H4 (cell line): ENCODE data around the gene ATL1. TPM values are rescaled to one million over a fixed set of nuclear protein-coding genes. Genes with fewer than 3 reads are reported as not detected.
"Not testable (repeated sequence)": the region's sequence is repeated elsewhere in the genome, so short reads cannot be mapped to it uniquely, and the experiment has no call there.

Experiments
- DNase-seq: peaks from one replicate; pipeline ENCODE4 v3.0.0-alpha.2; 2015; ENCODE audit warnings: low spot score
- total RNA-seq: library from RNA; depleted of rRNA; stranded (reverse); fragments of >200 nt; shearing (Covaris generic); gene quantifications from 2 replicates; pipeline ENCODE4 v1.2.3, GENCODE V29; 2014

The ATL1 gene
- total RNA-seq, 1 experiment from 2014 or later = 9.3 TPM

- no peak for DNase-seq
Measured at GRCh38 chr14:50601394-50601793, 41.4 kb downstream of the ATL1 start.

- no peak for DNase-seq
Measured at GRCh38 chr14:50602035-50602434, 42.1 kb downstream of the ATL1 start.

- DNase-seq = no peak
Measured at GRCh38 chr14:50603565-50603964, 43.6 kb downstream of the ATL1 start.

- DNase-seq = no peak
Measured at GRCh38 chr14:50605766-50606165, 45.8 kb downstream of the ATL1 start.

- no peak for DNase-seq
Measured at GRCh38 chr14:50606468-50606867, 46.5 kb downstream of the ATL1 start.

- no peak for DNase-seq
Measured at GRCh38 chr14:50607181-50607580, 47.2 kb downstream of the ATL1 start.

- DNase-seq = no peak
Measured at GRCh38 chr14:50607761-50608160, 47.8 kb downstream of the ATL1 start.

- no peak for DNase-seq
Measured at GRCh38 chr14:50608302-50608851, 48.4 kb downstream of the ATL1 start.

GRCh38 chr14:50610465-50610864 is 50.5 kb downstream of the ATL1 start:
- DNase-seq = no peak

GRCh38 chr14:50612806-50613205 is 52.9 kb downstream of the ATL1 start:
- DNase-seq = no peak

- no peak for DNase-seq
Measured at GRCh38 chr14:50615056-50615455, 55.1 kb downstream of the ATL1 start.

GRCh38 chr14:50615552-50615951 is 55.6 kb downstream of the ATL1 start:
- DNase-seq = no peak

GRCh38 chr14:50616275-50616674 is 56.3 kb downstream of the ATL1 start:
- no peak for DNase-seq

GRCh38 chr14:50619569-50620141 is 59.7 kb downstream of the ATL1 start:
- peak; percentile 19 for DNase-seq

- DNase-seq = no peak
Measured at GRCh38 chr14:50620341-50620740, 60.4 kb downstream of the ATL1 start.

- no peak for DNase-seq
Measured at GRCh38 chr14:50622978-50623377, 63.0 kb downstream of the ATL1 start.

GRCh38 chr14:50624447-50624846 is 64.5 kb downstream of the ATL1 start:
- DNase-seq = no peak

- DNase-seq = not testable (repeated sequence)
Measured at GRCh38 chr14:50624947-50625346, 65.0 kb downstream of the ATL1 start.

GRCh38 chr14:50631408-50631821 is 71.5 kb downstream of the ATL1 start:
- no peak for DNase-seq

- DNase-seq = no peak
Measured at GRCh38 chr14:50633954-50634353, 74.0 kb downstream of the ATL1 start.

- no peak for DNase-seq
Measured at GRCh38 chr14:50635141-50635540, 75.2 kb downstream of the ATL1 start.

GRCh38 chr14:50647282-50647681 is 87.3 kb downstream of the ATL1 start:
- no peak for DNase-seq

- DNase-seq = no peak
Measured at GRCh38 chr14:50647753-50648152, 87.8 kb downstream of the ATL1 start.

GRCh38 chr14:50649691-50650090 is 89.7 kb downstream of the ATL1 start:
- DNase-seq = no peak
